K562 (cell line): ENCODE data around the gene ENDOG. TPM values are rescaled to one million over a fixed set of nuclear protein-coding genes. Genes with fewer than 3 reads are reported as not detected.

Source experiments
- ATAC-seq: fragments of 200-7000 bp; cut with Tn5 transposase; 3 replicates; pipeline ENCODE4 v1.9.1; 2020; ENCODE audit warnings: moderate library complexity
- BruUV-seq: library from RNA; stranded (reverse); fragments of 400-500 nt; replicated peaks from 2 replicates; lab custom pipeline; 2021; lab: Mats Ljungman, UMichigan
- CTCF ChIA-PET: fragments of 300-600 bp; formaldehyde crosslinking; extraction: SDS; loops from one replicate; lab custom pipeline; 2021; ENCODE audit warnings: low intra/inter-chr PET ratio; lab: Yijun Ruan, JAX
- POLR2A ChIA-PET: fragments of 300-600, 350-650 bp; sonication (Branson Sonifier 250); formaldehyde crosslinking; extraction: SDS; loops from one replicate; lab custom pipeline; 2021; ENCODE audit warnings: antibody characterized with exemption, inconsistent platforms; lab: Yijun Ruan, JAX
- DNase-seq, 4 experiments: peaks; one replicate each; pipeline versions ENCODE4 v3.0.0 to v3.0.0-alpha.2; 2011 to 2018; ENCODE audit warnings: low spot score in 3 of 4, mixed read lengths in 3 of 4; ENCODE audit errors: extremely low read depth in 1 of 4
- FAIRE-seq: peaks from 2 replicates; lab custom pipeline; 2011; peaks lifted over from hg19 to GRCh38; lab: Jason Lieb, UNC
- H2AFZ ChIP-seq: 2 replicates; pipeline ENCODE4 v1.6.0; 2011; ENCODE audit warnings: low read depth, low read length, control low read depth, inconsistent platforms
- H3K27ac ChIP-seq: fragments of 200-600 bp; 3 replicates; pipeline ENCODE4 v1.8.0; 2011; ENCODE audit warnings: low read depth, mild to moderate bottlenecking, control low read depth, inconsistent platforms, low read length, moderate library complexity, mixed read lengths; ENCODE audit errors: extremely low read depth
- H3K27me3 ChIP-seq, 2 experiments: fragments of 300-600 bp in 1 of 2; 2 replicates in 1 of 2; 3 replicates in 1 of 2; pipeline versions ENCODE4 v1.6.0 to v1.8.0; 2011; ENCODE audit warnings: inconsistent platforms in 2 of 2, low read length in 2 of 2, mild to moderate bottlenecking in 1 of 2, mixed read lengths in 1 of 2, moderate library complexity in 1 of 2; ENCODE audit not compliant: control insufficient read depth in 2 of 2, insufficient read depth in 2 of 2
- H3K36me3 ChIP-seq: fragments of 300-600 bp; 3 replicates; pipeline ENCODE4 v1.8.0; 2011; ENCODE audit warnings: mild to moderate bottlenecking, low read length, inconsistent platforms; ENCODE audit not compliant: control insufficient read depth, insufficient read depth
- H3K4me1 ChIP-seq, 2 experiments: fragments of 200-600 bp in 1 of 2; replicated peaks in 1 of 2; 2 replicates in 1 of 2; 3 replicates in 1 of 2; pipeline versions ENCODE4 v1.5.1 to v1.8.0; 2011; ENCODE audit warnings: inconsistent platforms in 2 of 2, low read length in 2 of 2, mild to moderate bottlenecking in 1 of 2, mixed read lengths in 1 of 2, moderate library complexity in 1 of 2; ENCODE audit not compliant: control insufficient read depth in 2 of 2, insufficient read depth in 2 of 2
- H3K4me2 ChIP-seq: 2 replicates; pipeline ENCODE4 v1.6.1; 2011; ENCODE audit warnings: low read length, control low read depth, inconsistent platforms, mixed read lengths; ENCODE audit not compliant: insufficient read depth
- H3K4me3 ChIP-seq: fragments of 200-600 bp; sonication (generic), shearing (Covaris generic); 2 replicates; pipeline ENCODE4 v1.5.1; 2016; ENCODE audit warnings: control low read depth, inconsistent platforms
- H3K79me2 ChIP-seq: fragments of 200-600 bp; 3 replicates; pipeline ENCODE4 v1.8.0; 2011; ENCODE audit warnings: low read length, inconsistent platforms; ENCODE audit not compliant: control insufficient read depth, insufficient read depth
- H3K9ac ChIP-seq, 2 experiments: 2 replicates each; pipeline versions ENCODE4 v1.6.0 to v1.6.1; 2011; ENCODE audit warnings: low read depth in 2 of 2, low read length in 2 of 2, control low read depth in 1 of 2, inconsistent platforms in 1 of 2, mild to moderate bottlenecking in 1 of 2, mixed read lengths in 1 of 2; ENCODE audit not compliant: insufficient read depth in 1 of 2
- H3K9me1 ChIP-seq: one replicate; pipeline ENCODE4 v1.6.0; 2011; ENCODE audit warnings: inconsistent platforms, mild to moderate bottlenecking, low read length, moderate library complexity; ENCODE audit not compliant: control insufficient read depth, insufficient read depth
- H3K9me3 ChIP-seq: replicated peaks from 2 replicates; pipeline ENCODE4 v1.5.1; 2011; ENCODE audit warnings: low read depth, low read length, inconsistent platforms; ENCODE audit not compliant: control insufficient read depth, insufficient read depth
- H4K20me1 ChIP-seq: replicated peaks from 2 replicates; pipeline ENCODE4 v1.6.1; 2011; ENCODE audit warnings: low read length, inconsistent platforms, mixed read lengths; ENCODE audit not compliant: control insufficient read depth, insufficient read depth
- ARID3B ChIP-seq: fragments of 250-450 bp; sonication (Bioruptor Pico); IDR thresholded peaks from 2 replicates; pipeline ENCODE4 v1.4.0; 2020; ENCODE audit warnings: borderline replicate concordance
- ARNT ChIP-seq, 2 experiments: fragments of 450-650 bp; IDR thresholded peaks; 2 replicates each; pipeline ENCODE4 v1.6.1; 2016; ENCODE audit warnings: mild to moderate bottlenecking in 1 of 2
- NR1H2 ChIP-seq: sonication (generic); formaldehyde crosslinking; IDR thresholded peaks from 2 replicates; pipeline ENCODE4 v1.4.0; 2020; ENCODE audit warnings: mild to moderate bottlenecking, missing genetic modification reagents
- THAP12 ChIP-seq: fragments of 250-450 bp; sonication (Bioruptor Pico); IDR thresholded peaks from 2 replicates; pipeline ENCODE4 v1.9.0; 2021; ENCODE audit warnings: mild to moderate bottlenecking, inconsistent platforms
- TOE1 ChIP-seq, 2 experiments: fragments of 450-650 bp in 1 of 2; sonication (generic) in 1 of 2; formaldehyde crosslinking in 1 of 2; IDR thresholded peaks; 2 replicates each; pipeline versions ENCODE4 v1.7.1 to v1.8.0; 2016 to 2022; ENCODE audit warnings: borderline replicate concordance in 2 of 2, mild to moderate bottlenecking in 2 of 2, antibody characterized with exemption in 1 of 2, inconsistent platforms in 1 of 2, low read depth in 1 of 2, missing genetic modification reagents in 1 of 2, moderate library complexity in 1 of 2
- ZNF253 ChIP-seq: fragments of 250-450 bp; sonication (Bioruptor Pico); conservative IDR thresholded peaks from 2 replicates; pipeline ENCODE4 v1.6.1; 2021; ENCODE audit warnings: mild to moderate bottlenecking
- ZNF609 ChIP-seq: sonication (generic); formaldehyde crosslinking; IDR thresholded peaks from 2 replicates; pipeline ENCODE4 v1.8.1; 2023; ENCODE audit warnings: missing genetic modification reagents, mild to moderate bottlenecking, borderline replicate concordance
- WGBS: fragments of 100-300 bp; shearing (Covaris generic); methylation state at CpG from one replicate; pipeline ENCODE4 v1.1.6; 2016; ENCODE audit warnings: low coverage, mixed read lengths; ENCODE audit not compliant: insufficient coverage; ENCODE audit errors: missing lambda C conversion rate; 5-methylcytosine and 5-hydroxymethylcytosine counted together
- in situ Hi-C: fragments of 300-500 bp; cut with MboI; formaldehyde crosslinking; loops from 4 replicates; pipeline ENCODE4 v1.15.0; 2018; ENCODE audit warnings: inconsistent platforms, mixed read lengths
- intact Hi-C: fragments of 100-400 bp; cut with micrococcal nuclease; formaldehyde crosslinking; loops from 2 replicates; pipeline ENCODE4 v1.14.2; 2022
- polyA plus RNA-seq, 8 experiments: library from polyadenylated mRNA; depleted of rRNA in 4 of 8; stranded (reverse) in 5 of 8; unstranded in 3 of 8; fragments of >200 nt; fragmentation: Nextera tagmentation in 2 of 8; fragmentation: Illumina TruSeq in 1 of 8; extraction: Ambion mirVana in 2 of 8; extraction: Trizol in 1 of 8; gene quantifications; 2 replicates each; pipeline versions ENCODE4 v1.2.1 to v1.2.3, GENCODE V29; 2011 to 2014; ENCODE audit warnings: inconsistent platforms in 1 of 8, missing spikeins in 1 of 8
- total RNA-seq, 7 experiments: library from RNA; depleted of rRNA in 6 of 7; stranded (reverse); fragments of >200 nt in 6 of 7; fragmentation: Illumina TruSeq in 2 of 7; extraction: Trizol in 2 of 7; gene quantifications; 2 replicates each; pipeline versions ENCODE4 v1.2.1 to v1.2.3, GENCODE V29; 2011 to 2021; ENCODE audit warnings: low replicate concordance in 1 of 7

Gene ENDOG
- total and polyA plus RNA-seq, 9 of the 15 experiments (the other 6 are each of a cell fraction or from before 2014, with no cell fraction given) = 1.2 to 91.0 (median 25.5) TPM

GRCh38 chr9:128787659-128788058 is 30.6 kb upstream of the ENDOG start (continued):
- TF ChIP-seq THAP12 (CRISPR knock-in tag) (no peak), ARID3B (CRISPR knock-in tag) (no peak), NR1H2 (CRISPR knock-in tag) (no peak)

- no peak for FAIRE-seq
- no TSS peak for BruUV-seq
- H4K20me1 ChIP-seq = no peaks in the 10 kb centered on the region
- no peak overlapping the region for H2AFZ ChIP-seq
- no peaks in the 10 kb centered on the region for H3K9me1 ChIP-seq
- no peak for DNase-seq
- H3K27ac ChIP-seq = peak overlapping the region; percentile 18; the same call in 1 of the 3 replicates
- H3K9ac ChIP-seq = peak overlapping the region; percentile 83 to 100; a peak in 2 of 4 replicates
- in situ Hi-C loops = no loop called here
- H3K4me3 ChIP-seq = peak overlapping the region; percentile 99
- ChIA-PET CTCF (no interaction called here), POLR2A (interaction anchor here (0.6 to 1.3 kb wide), 9 partner anchors 10 to 137 kb away, joined by 3 to 5 read pairs (median 4); partner anchors contain the start of gene ENDOG)
- 100% methylated on average over 1 of the region's 1 CpG for WGBS
- H3K27me3 ChIP-seq = no peaks in the 10 kb centered on the region
- peaks cover 22% of the 10 kb centered on the region for H3K79me2 ChIP-seq
- peak overlapping the region; percentile 96 for H3K4me2 ChIP-seq
- no peak for ATAC-seq
- H3K4me1 ChIP-seq = peaks cover 14 to 22% of the 10 kb centered on the region in 2 experiments; a peak in 4 of 5 replicates
- peaks cover 42% of the 10 kb centered on the region for H3K36me3 ChIP-seq
- intact Hi-C loops = no loop called here
- no peak for TF ChIP-seq ZNF253 (CRISPR knock-in tag)
- TF ChIP-seq ARNT (IDR thresholded peaks at IDR 0.05) = no peak
- no peak for TF ChIP-seq TOE1 (IDR thresholded peaks at IDR 0.05; ENCODE audit: borderline replicate concordance)
- TF ChIP-seq TOE1 (CRISPR knock-in tag; IDR thresholded peaks at IDR 0.05; ENCODE audit: borderline replicate concordance, low read depth) = no peak
- no peak for TF ChIP-seq ZNF609 (CRISPR knock-in tag)
- H3K9me3 ChIP-seq = 0 out of 2 replicates have a peak, but pooled peaks cover 2% of the 10 kb centered on the region
Observed at GRCh38 chr9:128788445-128788844, 29.9 kb upstream of the ENDOG start.
